Fibroblast of villous mesenchyme (primary cell): ENCODE results near the gene BNC2. TPM values are rescaled to one million over a fixed set of nuclear protein-coding genes. Genes with fewer than 3 reads are reported as not detected.

Source experiments
- DNase-seq: peaks from one replicate; pipeline ENCODE4 v3.0.0-alpha.2; 2010; ENCODE audit warnings: low read depth
- H3K4me3 ChIP-seq: 2 replicates; pipeline ENCODE4 v1.5.1; 2011; ENCODE audit warnings: low read depth, mild to moderate bottlenecking, low read length
- CTCF ChIP-seq: IDR thresholded peaks from 2 replicates; pipeline ENCODE4 v1.5.1; 2012; ENCODE audit warnings: low read depth, mild to moderate bottlenecking, low read length; ENCODE audit not compliant: insufficient read depth
- total RNA-seq: library from RNA; depleted of rRNA; stranded (reverse); fragments of >200 nt; gene quantifications from 2 replicates; pipeline ENCODE4 v1.2.3, GENCODE V29; 2012

The BNC2 gene
- total RNA-seq, 1 donor = 33.7 TPM

GRCh38 chr9:16391369-16391768 is 479.1 kb downstream of the BNC2 start:
- no peak for DNase-seq
- no peak for TF ChIP-seq CTCF
- H3K4me3 ChIP-seq = no peak overlapping the region

- TF ChIP-seq CTCF = no peak
- DNase-seq = no peak
These were observed 483.1 kb downstream of the BNC2 start for GRCh38 chr9:16387382-16387781.

GRCh38 chr9:16386827-16387077 is 483.7 kb downstream of the BNC2 start:
- H3K4me3 ChIP-seq = no peak overlapping the region
- TF ChIP-seq CTCF = no peak
- DNase-seq = no peak

More at GRCh38 chr9:16387382-16387781, 483.1 kb downstream of the BNC2 start:
- H3K4me3 ChIP-seq = no peak overlapping the region

- TF ChIP-seq CTCF = no peak
- H3K4me3 ChIP-seq = no peak overlapping the region
- peak; percentile 79 for DNase-seq
These were observed 484.3 kb downstream of the BNC2 start for GRCh38 chr9:16386007-16386826.

- peak; percentile 49 for DNase-seq
- TF ChIP-seq CTCF = no peak
- no peak overlapping the region for H3K4me3 ChIP-seq
These were observed 484.9 kb downstream of the BNC2 start for GRCh38 chr9:16385590-16385989.

GRCh38 chr9:16384993-16385392 is 485.5 kb downstream of the BNC2 start:
- TF ChIP-seq CTCF = no peak

GRCh38 chr9:16377311-16377710 is 493.2 kb downstream of the BNC2 start:
- TF ChIP-seq CTCF = no peak
- DNase-seq = no peak
- H3K4me3 ChIP-seq = no peak overlapping the region

More at GRCh38 chr9:16384993-16385392, 485.5 kb downstream of the BNC2 start:
- DNase-seq = no peak
- H3K4me3 ChIP-seq = no peak overlapping the region
